GM19023 (cell line): Measurements from ENCODE around the gene SCMH1.
"Not testable (repeated sequence)": the region's sequence is repeated elsewhere in the genome, so short reads cannot be mapped to it uniquely, and the experiment has no call there.

Experiments used
- ATAC-seq: cut with Tn5 transposase; IDR thresholded peaks from one replicate; pipeline ENCODE4 v1.9.1; 2021; ENCODE audit warnings: mild to moderate bottlenecking, moderate library complexity; ENCODE audit not compliant: unreplicated experiment

The SCMH1 gene

DNA sequence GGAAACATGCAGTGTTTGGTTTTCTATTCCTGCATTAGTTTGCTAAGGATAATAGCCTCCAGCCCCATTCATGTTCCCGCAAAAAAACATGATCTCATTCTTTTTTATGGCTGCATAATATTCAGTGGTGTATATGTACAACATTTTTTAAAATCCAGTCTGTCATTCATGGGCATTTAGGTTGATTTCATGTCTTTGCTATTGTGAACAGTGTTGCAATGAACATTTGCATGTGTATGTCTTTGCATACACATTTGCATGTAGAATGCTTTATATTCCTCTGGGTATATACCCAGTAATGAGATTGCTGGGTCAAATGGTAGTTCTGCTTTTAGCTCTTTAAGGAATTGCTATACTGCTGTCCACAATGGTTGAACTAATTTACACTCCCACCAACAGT is 9.0 kb upstream of the SCMH1 start:
- not testable (repeated sequence) for ATAC-seq

DNA sequence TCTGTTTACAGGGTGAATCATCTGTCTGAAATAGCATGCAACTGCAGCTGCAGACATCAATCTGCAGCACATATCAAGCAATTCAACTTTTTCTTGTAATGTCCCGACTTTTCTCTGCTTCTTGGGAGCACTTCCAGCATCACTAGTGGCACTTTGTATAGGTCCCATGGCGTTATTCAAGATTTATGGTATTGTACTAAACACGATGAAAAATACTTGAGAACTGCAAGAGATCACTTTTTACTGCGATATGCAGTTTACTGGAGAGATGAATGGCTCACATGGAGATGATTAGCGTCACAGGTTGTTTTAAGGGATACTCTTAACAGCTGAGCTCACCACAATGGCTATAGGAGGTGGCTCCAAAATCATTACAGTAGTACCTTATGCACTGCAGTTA is 7.2 kb upstream of the SCMH1 start:
- no peak for ATAC-seq

DNA sequence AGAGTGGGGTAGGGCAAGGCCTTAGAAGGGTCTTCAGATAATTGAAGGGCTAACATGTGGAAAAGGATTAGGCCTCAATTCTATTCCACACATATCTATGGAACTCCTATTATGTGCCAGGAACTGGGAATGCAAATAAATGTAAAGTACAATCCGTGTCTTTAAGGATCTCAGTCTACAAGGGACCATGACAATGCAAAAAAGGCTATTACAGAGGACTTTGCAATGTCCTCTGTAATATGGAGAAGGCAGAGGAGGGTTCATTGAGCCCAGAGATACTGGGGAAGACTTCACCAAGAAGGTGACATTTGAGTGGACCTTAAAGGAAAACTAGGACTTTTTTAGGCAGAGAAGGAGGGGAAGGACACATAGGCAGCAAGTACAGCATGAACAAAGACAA is 4.5 kb upstream of the SCMH1 start:
- ATAC-seq: no peak

DNA sequence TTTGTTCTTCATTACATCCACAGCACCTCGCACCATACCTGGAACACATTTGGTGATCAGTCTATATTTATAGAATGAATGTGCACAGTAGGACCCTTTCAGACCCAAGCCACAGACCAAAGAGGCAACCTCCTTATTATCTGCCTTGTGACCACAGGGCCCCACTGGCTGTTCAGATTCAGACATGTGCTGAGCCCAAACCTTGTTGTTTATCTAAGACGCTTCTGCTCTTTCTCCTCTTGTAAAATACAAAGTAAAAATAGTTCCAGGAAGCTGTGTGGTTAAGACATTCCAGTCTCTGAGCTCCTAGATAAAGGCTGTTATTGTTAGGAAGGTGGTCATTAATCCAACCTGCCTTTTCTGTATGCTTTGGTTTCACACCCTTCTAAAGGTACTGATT is 3.6 kb upstream of the SCMH1 start:
- ATAC-seq: no peak

DNA sequence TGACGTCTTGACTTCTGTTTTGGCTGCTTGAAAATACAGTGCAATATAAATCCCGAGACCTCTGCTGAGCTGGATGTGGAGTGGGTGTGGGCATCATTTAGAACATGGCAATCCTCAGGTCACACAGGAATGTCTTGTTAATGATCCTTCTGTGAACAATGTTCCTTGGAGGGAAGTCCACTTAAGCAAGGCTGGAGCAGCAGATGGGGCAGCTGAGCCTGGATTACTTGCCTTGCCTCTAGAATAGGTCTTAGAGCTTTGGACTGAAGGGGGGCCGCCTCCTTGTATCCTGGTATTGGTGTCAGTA is 926 bp upstream of the SCMH1 start:
- no peak for ATAC-seq

DNA sequence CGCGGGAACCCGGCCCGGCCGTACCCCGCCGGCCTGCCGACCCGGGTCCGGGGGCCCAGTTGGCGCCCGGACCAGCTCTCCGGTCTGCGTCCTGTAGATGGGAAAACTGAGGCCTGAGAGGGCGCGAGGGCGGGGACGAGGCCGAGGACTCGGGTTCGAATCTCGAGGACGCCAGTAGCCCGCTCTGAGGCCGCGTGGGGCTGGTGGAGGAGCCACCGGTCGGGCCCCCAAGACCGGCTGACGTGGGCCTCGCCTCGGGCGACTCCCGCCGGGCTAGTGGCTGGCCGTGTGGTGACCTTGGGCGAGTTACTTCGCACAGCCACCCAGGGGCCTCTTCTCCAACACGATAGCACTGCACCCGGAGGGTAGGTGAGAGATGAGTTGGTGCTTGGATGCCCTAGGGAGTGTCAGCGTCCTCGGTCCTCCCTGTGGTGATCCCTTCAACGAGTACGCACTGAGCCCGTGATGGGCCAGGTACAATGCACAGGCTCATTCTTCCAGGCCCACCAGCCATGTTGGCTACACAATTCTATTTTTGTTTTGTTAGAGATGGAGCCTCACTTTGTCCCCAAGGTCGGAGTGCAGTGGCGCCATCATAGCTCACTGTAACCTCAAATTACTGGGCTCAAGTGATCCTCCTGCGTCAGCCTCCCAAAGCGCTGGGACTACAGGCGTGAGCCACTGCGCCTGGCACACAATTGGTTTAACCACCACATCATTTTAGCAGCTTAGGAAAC is 404 bp upstream of the SCMH1 start:
- peak; percentile 30 for ATAC-seq

DNA sequence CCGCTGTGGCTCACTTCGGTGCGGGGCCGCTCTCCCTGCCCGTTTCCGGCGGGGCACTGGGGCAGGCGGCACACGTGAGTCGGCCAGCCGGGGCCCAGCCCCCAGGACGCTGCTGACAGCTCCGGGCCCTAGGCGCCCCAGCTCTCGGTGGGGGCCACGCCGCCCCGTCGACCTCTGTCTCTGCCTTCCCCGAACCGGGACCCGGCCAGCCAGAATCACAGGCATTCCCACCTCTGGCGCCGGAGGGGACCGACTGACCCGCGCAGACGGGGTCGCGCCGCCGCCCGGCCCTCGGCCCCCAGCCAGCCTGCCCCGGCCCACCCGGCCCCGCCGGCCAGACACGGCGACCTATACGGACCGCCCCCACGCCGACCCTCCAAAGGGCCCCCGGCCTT is 755 bp downstream of the SCMH1 start:
- peak; percentile 53 for ATAC-seq

DNA sequence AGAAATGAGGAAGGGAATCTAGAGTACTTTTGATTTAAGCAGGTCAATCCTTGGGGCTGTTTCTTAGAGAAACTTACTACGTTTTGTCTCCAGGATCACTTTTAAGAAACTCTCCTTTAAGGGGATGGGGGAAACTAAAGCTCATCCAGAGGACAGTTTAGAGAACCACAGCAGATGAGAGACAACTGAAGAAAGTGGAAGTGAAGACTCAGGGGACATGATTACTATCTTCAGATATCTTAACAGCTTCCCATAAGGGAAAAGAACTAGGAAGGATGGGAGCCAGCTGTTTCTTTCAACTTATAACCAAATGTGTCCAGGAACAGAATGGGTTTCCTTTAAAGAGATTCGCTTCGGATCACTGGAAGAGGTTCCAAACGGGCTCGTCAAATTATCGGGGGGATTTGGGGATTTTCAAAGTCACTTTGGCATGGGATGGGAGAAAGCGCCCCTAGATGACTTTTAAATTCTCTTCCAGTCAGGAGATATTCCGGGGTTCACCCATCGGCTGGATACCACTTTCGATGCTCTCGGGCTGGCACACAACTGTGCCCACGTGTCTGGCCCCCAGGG is 1.2 kb downstream of the SCMH1 start:
- no peak for ATAC-seq

DNA sequence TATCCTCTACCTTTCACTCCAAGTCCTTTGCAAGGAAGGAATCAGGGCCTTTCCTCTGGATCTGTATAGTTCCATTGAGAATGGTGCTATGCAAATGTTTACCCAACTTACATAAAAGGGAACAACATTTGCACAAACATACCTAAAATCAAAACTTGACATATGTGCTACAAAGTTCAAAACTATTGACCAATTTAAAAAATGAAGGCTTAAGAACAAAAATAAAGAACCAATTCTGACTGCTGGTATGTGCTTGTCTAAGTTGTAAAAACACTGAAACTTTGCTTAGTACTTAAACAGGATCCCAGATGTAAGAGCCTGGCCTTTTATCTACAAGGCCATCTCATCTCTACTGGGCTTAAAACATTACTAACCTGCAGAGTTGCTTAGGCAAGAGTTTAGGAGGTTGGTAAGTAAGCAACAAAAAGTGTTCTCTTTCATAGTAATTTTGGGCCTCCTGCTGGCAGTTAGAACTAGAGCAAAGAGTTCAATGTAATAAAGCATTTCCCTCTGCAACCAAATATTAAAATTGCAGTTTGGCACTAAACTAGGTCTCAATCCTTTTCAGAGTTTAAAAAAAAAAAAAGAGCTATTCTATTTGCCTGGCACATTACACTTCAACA is 2.0 kb downstream of the SCMH1 start:
- ATAC-seq: no peak

DNA sequence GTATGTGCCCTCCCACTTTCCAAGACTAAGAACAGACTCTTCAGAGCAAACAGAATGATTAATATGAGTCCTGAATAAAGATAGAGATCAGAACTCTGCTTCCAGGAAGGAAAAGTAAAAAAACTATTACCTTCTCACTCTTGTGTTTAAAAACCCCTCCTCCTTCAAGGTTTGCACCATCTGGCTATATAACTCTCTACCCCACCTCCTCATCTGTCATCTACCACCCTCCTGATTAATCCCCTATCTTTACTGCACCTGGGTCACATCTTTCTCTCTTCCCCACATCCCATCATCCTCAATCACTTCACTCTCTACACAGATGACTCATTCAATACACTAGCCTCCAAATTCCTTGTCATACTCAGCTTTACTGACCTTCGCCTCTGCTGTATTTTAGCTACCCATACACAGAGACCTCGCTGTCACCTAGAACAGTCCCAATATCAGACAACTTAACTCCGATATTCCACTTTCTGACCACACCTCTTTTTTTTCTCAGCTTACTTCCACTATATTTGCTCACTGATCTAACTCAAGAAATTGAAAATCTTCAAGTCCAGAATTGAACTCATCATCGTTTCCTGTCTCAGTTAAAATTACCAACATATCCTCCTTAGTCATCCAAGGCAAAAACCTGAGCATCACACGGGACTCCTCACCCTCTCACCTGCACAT is 3.7 kb downstream of the SCMH1 start:
- no peak for ATAC-seq

DNA sequence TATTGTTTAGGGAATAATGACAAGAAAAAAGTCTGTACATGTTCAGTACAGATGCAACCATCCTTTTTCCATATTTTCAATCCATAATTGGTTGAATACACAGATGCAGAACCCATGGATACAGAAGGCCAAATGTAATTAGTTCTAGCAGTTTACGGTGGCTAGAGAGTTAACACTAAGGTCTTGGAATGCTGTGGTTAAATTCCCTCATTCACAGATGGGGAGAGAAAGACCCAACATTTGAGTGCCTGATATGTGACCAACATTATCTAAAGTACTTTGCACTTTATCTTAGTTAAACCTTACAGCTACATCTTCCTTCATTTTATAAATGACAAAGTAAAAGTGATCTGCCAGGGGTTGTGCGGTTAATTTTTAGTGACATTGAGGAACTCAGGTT is 5.3 kb downstream of the SCMH1 start:
- no peak for ATAC-seq

DNA sequence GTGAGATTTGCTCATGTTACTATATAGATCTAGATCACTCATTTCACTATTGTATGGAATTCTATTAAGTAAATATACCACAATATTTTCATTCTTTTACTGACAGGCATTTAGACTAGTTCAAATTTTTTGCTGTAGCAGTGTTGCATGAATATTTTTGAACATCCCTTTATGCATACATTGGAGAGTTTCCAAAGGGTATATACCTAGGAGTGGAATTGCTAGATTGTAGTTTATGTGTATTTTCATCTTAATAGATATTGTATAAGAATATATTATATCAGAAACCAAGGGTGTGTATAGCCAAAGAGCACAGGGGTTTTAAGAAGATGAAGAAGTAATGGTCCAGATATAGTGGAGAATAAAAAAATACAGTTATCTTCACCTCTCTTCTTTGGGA is 6.2 kb downstream of the SCMH1 start:
- no peak for ATAC-seq

DNA sequence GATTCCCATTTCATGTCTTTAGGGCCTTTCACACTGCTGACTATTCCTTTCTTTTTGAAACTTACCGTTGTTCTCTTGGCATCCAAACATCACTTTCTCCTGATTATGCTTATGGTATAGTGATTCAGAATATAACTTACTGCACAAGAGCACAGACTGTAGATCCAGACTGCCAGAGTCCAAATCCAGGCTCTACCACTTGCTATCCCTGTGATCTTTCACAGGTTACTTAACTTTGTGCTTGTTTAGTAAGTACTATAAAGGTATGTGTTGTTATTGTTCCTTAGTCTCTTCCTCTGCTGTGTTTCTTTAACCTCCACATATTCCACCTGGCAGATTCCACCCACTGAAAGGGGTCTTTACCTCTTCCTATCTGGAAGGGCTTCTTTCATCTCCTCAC is 8.4 kb downstream of the SCMH1 start:
- no peak for ATAC-seq

DNA sequence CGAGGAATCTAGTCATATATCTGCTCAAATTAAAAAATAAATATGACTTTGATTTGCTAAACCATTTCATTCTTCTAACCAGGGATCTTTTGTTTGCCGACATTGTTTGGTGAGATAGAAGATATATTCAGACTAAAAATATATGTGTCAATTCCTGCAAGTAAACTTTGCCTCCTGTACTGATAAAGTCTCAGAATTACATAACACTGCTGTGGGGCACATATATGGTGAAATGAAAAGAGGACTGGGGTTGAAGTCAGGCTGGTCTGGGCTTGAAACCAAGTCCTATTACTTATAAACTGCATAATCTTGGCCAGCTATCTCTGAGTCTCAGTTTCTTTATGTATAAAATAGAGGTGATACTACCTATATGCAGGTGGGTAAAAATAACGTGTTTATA is 9.8 kb downstream of the SCMH1 start:
- no peak for ATAC-seq

DNA sequence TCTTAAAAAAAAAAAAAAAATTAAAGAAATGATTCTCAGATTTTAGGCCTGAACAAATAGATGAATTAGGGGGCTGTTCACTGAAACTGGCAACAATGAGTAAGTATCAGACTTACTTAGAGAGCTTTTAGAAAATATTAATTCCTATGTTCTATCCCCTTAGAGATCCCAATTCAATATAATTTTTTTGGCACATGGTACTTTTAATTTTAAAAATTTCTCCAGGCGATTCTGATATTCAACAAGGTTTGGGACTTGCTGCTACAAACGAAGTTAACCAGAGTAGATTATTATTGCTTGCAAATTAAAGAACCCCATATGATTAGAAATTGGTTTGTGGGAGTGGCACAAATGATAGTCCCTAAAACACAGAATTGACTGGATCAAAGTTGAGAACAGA is 11.4 kb downstream of the SCMH1 start:
- ATAC-seq: no peak

DNA sequence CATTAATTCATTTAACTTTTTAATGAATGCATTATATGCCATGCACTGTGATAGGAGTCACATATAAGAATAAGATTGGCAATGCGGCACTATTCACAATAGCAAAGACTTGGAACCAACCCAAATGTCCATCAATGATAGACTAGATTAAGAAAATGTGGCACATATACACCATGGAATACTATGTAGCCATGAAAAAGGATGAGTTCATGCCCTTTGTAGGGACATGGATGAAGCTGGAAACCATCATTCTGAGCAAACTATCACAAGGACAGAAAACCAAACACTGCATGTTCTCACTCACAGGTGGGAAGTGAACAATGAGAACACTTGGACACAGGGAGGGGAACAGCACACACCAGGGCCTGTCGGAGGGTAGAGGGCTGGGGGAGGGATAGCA is 12.9 kb downstream of the SCMH1 start:
- not testable (repeated sequence) for ATAC-seq

DNA sequence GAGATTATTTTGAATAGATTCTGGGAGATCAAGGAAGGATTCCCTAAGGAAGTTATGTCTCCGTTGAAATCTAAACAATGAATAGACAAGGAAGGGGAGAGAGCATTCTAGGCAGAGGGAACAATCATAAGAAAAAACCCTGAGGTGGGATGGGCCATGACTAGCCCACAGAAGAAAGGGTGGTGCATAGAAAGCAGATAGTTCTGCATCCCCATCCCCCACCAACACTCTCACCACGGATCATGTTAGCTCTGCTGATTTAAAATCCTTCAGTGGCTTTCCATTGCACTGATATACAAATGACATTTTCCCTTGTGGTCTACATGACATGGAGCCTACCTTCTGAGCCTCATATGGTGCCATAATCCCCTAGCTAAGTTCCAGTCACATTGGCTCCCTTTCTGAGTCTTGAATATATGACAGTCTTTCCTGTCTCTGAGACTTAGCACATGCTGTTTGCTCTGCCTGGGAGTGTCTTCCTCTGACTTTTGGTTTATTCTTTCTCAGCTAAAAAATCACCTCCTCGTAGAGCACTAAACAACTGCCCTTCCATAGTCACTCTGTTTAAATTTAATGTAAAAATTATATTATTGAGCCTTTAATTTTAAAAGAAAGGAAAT is 15.2 kb downstream of the SCMH1 start:
- no peak for ATAC-seq

DNA sequence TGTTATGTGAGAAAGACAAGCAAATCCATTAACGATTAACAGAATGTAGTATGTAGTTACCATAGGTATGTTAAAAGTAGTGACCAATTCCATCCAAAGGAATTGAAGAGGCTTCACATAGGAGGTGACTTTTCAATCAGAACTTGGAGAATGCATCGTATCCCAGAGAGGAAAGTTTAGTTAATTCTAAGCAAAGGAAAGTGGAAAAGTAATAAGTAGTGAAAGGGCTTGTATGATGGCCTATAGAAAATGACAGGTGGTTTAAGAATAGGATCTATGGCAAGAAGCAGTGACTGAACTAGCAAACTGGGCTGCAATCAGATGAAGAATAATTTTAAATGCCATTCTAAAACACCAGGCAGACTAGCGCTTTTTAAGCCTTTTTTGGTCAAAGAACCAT is 16.6 kb downstream of the SCMH1 start:
- no peak for ATAC-seq

DNA sequence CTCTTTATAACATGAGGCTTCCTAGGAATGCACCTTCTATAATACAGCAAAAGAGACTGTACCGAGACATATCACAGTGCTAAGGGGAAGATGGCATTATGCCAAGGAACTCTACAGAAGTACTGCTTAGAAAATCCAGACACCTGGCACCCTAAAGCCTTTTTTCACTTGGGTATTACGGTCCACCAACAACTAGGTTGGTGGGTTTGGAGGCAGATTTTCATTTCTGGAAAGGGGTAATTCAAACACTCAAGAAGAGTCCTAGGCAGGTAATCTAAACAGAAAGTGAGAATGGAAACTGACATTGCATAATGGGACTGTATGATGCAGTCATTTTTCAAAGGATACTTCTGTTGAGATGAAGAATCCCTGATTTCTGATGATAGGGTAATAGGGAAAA is 19.6 kb downstream of the SCMH1 start:
- no peak for ATAC-seq

DNA sequence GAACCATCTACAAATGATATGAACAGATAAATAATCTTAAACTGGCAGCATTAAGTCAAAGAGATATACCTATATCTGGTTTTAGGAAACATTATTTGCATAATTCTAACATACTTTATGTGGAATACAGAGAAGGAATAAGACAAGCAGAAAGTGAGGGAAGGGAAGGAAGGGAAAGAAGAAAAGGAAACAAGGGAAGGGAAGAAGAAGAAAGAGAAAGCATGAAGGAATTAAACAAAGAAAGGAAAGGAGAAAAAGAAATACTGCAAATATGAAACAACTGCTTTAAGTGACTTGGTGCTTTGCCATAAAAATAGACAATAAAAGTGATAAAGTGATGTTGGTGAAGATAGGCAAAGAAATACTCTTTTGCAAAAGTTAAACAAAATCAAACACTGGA is 20.1 kb downstream of the SCMH1 start:
- ATAC-seq: no peak

DNA sequence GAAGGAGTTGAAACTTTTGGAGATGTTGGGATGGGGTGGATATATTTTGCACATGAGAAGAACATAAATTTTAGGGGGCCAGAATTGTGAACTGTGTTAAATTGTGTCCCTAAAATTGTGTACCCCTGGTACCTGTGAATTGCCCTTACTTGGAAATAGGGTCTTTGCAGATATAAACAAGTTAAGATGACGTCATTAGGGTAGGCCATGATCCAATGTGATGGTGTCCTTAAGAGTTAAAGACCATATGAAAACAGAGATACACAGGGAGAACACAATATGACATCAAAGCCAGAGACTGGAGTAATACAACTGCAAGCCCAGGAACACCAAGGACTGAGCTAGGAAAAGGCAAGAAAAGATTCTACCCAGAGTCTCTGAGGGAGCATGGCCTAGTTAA is 24.0 kb downstream of the SCMH1 start:
- no peak for ATAC-seq

DNA sequence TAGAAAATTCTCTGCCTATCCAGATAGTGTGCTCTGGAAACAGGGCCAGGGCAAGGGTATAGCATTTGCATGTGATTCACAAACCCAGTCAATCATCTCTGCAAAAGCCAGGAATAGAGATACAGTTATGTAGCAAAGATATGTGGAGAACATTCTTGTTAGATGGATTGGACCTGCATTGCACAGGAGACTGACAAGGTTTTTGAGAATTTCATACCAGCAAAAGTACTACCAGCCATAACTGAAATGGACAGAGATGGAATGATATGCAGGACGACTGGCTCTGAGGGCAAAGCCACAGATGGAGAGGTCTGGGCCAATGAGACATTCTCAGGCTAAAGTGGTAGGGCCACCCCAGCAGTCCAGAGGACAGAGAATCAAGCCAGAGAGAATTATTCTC is 24.7 kb downstream of the SCMH1 start:
- ATAC-seq: no peak
